OCI-LY7 (cell line): ENCODE data around the gene ELK1. TPM values are rescaled to one million over a fixed set of nuclear protein-coding genes. Genes with fewer than 3 reads are reported as not detected.

Experiments
- BruUV-seq: library from RNA; stranded (reverse); fragments of 400-500 nt; replicated peaks from 2 replicates; lab custom pipeline; 2021; lab: Mats Ljungman, UMichigan
- CTCF ChIA-PET: fragments of 300-600 bp; sonication (Branson Sonifier 250); formaldehyde crosslinking; loops from one replicate; lab custom pipeline; 2022; ENCODE audit warnings: antibody characterized with exemption; ENCODE audit not compliant: unreplicated experiment; lab: Charles Lee
- POLR2A ChIA-PET: fragments of 300-600 bp; sonication (Branson Sonifier 250); formaldehyde crosslinking; loops from one replicate; lab custom pipeline; 2022; ENCODE audit warnings: antibody characterized with exemption; lab: Charles Lee
- DNase-seq: peaks from one replicate; pipeline ENCODE4 v3.0.0-alpha.2; 2015; ENCODE audit warnings: low spot score
- H2AFZ ChIP-seq: fragments of 200-600 bp; sonication (generic), shearing (Covaris generic); 2 replicates; pipeline ENCODE4 v1.6.1; 2014; ENCODE audit warnings: mild to moderate bottlenecking, antibody characterized with exemption, low read length, moderate library complexity
- H3K27ac ChIP-seq: fragments of 200-600 bp; sonication (generic); 2 replicates; pipeline ENCODE4 v1.5.1; 2014; ENCODE audit warnings: mixed run types, low read depth, mild to moderate bottlenecking, moderate library complexity, low read length, inconsistent platforms; ENCODE audit not compliant: poor library complexity, severe bottlenecking
- H3K36me3 ChIP-seq: fragments of 200-600 bp; sonication (generic); 2 replicates; pipeline ENCODE4 v1.6.1; 2014; ENCODE audit warnings: mild to moderate bottlenecking, antibody characterized with exemption, low read length, moderate library complexity, mixed read lengths; ENCODE audit not compliant: insufficient read depth
- H3K4me1 ChIP-seq: fragments of 200-600 bp; sonication (generic); 2 replicates; pipeline ENCODE4 v1.5.1; 2014; ENCODE audit warnings: mild to moderate bottlenecking, low read length; ENCODE audit not compliant: insufficient read depth, poor library complexity, severe bottlenecking
- H3K4me2 ChIP-seq: fragments of 200-600 bp; sonication (generic); 2 replicates; pipeline ENCODE4 v1.6.1; 2014; ENCODE audit warnings: mild to moderate bottlenecking, low read length
- H3K4me3 ChIP-seq: fragments of 200-600 bp; sonication (generic); 2 replicates; pipeline ENCODE4 v1.5.1; 2014; ENCODE audit warnings: mild to moderate bottlenecking, low read depth, low read length; ENCODE audit not compliant: poor library complexity, severe bottlenecking
- H3K79me2 ChIP-seq: fragments of 200-600 bp; sonication (generic); 2 replicates; pipeline ENCODE4 v1.6.1; 2016; ENCODE audit warnings: low read depth, mild to moderate bottlenecking, low read length, moderate library complexity, mixed read lengths; ENCODE audit not compliant: insufficient read depth
- H3K9me2 ChIP-seq: fragments of 200-600 bp; sonication (generic); 2 replicates; pipeline ENCODE4 v1.6.1; 2016; ENCODE audit warnings: mild to moderate bottlenecking, low read length, mixed read lengths; ENCODE audit not compliant: insufficient read depth
- H3K9me3 ChIP-seq: fragments of 200-600 bp; sonication (generic); 2 replicates; pipeline ENCODE4 v1.6.1; 2014; ENCODE audit warnings: mild to moderate bottlenecking, mixed run types, low read length, mixed read lengths
- H4K20me1 ChIP-seq: fragments of 200-600 bp; sonication (generic); 2 replicates; pipeline ENCODE4 v1.6.1; 2014; ENCODE audit warnings: mild to moderate bottlenecking, antibody characterized with exemption, low read length, moderate library complexity, mixed read lengths; ENCODE audit not compliant: insufficient read depth
- CTCF ChIP-seq: fragments of 200-600 bp; sonication (generic); conservative IDR thresholded peaks from 2 replicates; pipeline ENCODE4 v1.5.1; 2014; ENCODE audit warnings: mild to moderate bottlenecking, antibody characterized with exemption, low read length, moderate library complexity, mixed read lengths
- EZH2phosphoT487 ChIP-seq: fragments of 200-600 bp; sonication (generic); IDR thresholded peaks from 2 replicates; pipeline ENCODE4 v1.6.1; 2018; ENCODE audit warnings: low read depth, borderline replicate concordance, mild to moderate bottlenecking, mixed run types, antibody characterized with exemption, low read length, moderate library complexity, mixed read lengths
- intact Hi-C: fragments of 100-400 bp; cut with micrococcal nuclease; formaldehyde crosslinking; loops from one replicate; pipeline ENCODE4 v1.10.0; 2022; ENCODE audit not compliant: unreplicated experiment
- total RNA-seq, 2 experiments: library from RNA; depleted of rRNA in 1 of 2; stranded (reverse); fragments of >200 nt in 1 of 2; shearing (Covaris generic) in 1 of 2; gene quantifications; 2 replicates each; pipeline ENCODE4 v1.2.3, GENCODE V29; 2014 to 2022

Gene ELK1
- total RNA-seq, 2 experiments from 2014 or later = 23.3 to 51.0 TPM

GRCh38 chrX:47645530-47645929 is 4.8 kb downstream of the ELK1 start:
- DNase-seq = no peak
- H3K9me2 ChIP-seq = no peaks in the 10 kb centered on the region
- H3K27ac ChIP-seq = no peak overlapping the region
- H3K4me3 ChIP-seq = no peak overlapping the region
- peaks cover 19% of the 10 kb centered on the region; the same call in 1 of the 2 replicates for H3K79me2 ChIP-seq
- no peak overlapping the region for H3K4me2 ChIP-seq
- H3K9me3 ChIP-seq = no peaks in the 10 kb centered on the region
- CTCF ChIA-PET = no interaction called here
- no peaks in the 10 kb centered on the region for H4K20me1 ChIP-seq
- H3K36me3 ChIP-seq = peaks cover 46% of the 10 kb centered on the region
- H2AFZ ChIP-seq = no peak overlapping the region
- no TSS peak for BruUV-seq
- no peak for TF ChIP-seq CTCF
- no peak for TF ChIP-seq EZH2phosphoT487
- intact Hi-C loops = loop anchor here (10.0 kb wide), 1 partner anchor 151 kb away; no protein-coding TSS in a partner anchor
- POLR2A ChIA-PET = no interaction called here
- H3K4me1 ChIP-seq = peaks cover 11% of the 10 kb centered on the region

- H3K36me3 ChIP-seq = peaks cover 55% of the 10 kb centered on the region
- intact Hi-C loops = loop anchor here (10.0 kb wide), 1 partner anchor 150 kb away; no protein-coding TSS in a partner anchor
- no peak overlapping the region for H3K4me3 ChIP-seq
- H2AFZ ChIP-seq = no peak overlapping the region
- peaks cover 17% of the 10 kb centered on the region; the same call in 1 of the 2 replicates for H3K79me2 ChIP-seq
- no peaks in the 10 kb centered on the region for H4K20me1 ChIP-seq
- no peak overlapping the region for H3K4me2 ChIP-seq
- ChIA-PET CTCF (interaction anchor here (0.6 kb wide), 1 partner anchor 314 kb away, joined by 3 read pairs; no protein-coding TSS in a partner anchor), POLR2A (interaction anchor here (1.1 kb wide), 1 partner anchor 130 kb away, joined by 3 read pairs; no protein-coding TSS in a partner anchor)
- no peak for DNase-seq
- H3K9me2 ChIP-seq = no peaks in the 10 kb centered on the region
- peaks cover 11% of the 10 kb centered on the region for H3K4me1 ChIP-seq
- no TSS peak for BruUV-seq
- H3K9me3 ChIP-seq = no peaks in the 10 kb centered on the region
- TF ChIP-seq CTCF (no peak), EZH2phosphoT487 (no peak)
- H3K27ac ChIP-seq = no peak overlapping the region
Observed at GRCh38 chrX:47644557-47645091, 5.7 kb downstream of the ELK1 start.

GRCh38 chrX:47643926-47644325 is 6.4 kb downstream of the ELK1 start:
- Histone ChIP-seq H3K36me3 (peaks cover 62% of the 10 kb centered on the region), H4K20me1 (no peaks in the 10 kb centered on the region), H3K4me3 (no peak overlapping the region), H3K4me1 (peaks cover 8% of the 10 kb centered on the region), H2AFZ (no peak overlapping the region), H3K9me3 (no peaks in the 10 kb centered on the region), H3K79me2 (peaks cover 10% of the 10 kb centered on the region; the same call in 1 of the 2 replicates), H3K27ac (no peak overlapping the region), H3K9me2 (no peaks in the 10 kb centered on the region), H3K4me2 (no peak overlapping the region)
- TF ChIP-seq CTCF = peak; percentile 54
- TF ChIP-seq EZH2phosphoT487 = no peak
- BruUV-seq = no TSS peak
- no peak for DNase-seq
- POLR2A ChIA-PET = interaction anchor here (1.1 kb wide), 1 partner anchor 129 kb away, joined by 3 read pairs; no protein-coding TSS in a partner anchor
- CTCF ChIA-PET = interaction anchor here (0.6 kb wide), 1 partner anchor 21 kb away, joined by 3 read pairs; no protein-coding TSS in a partner anchor
- intact Hi-C loops = loop anchor here (10.0 kb wide), 1 partner anchor 149 kb away; no protein-coding TSS in a partner anchor
